ENCODE results near the gene NOS3.

Gene NOS3

GRCh38 chr7:150990416-150991186 lies at the start of gene NOS3:
TSS of gene NOS3 (plus strand) at chr7:150991017. CDS start at chr7:150993804, 2,787 bp downstream.
- no peak for DNase-seq (ENCODE audit: low read depth in 2 of 2)

- no peak for DNase-seq (ENCODE audit: low read depth in 2 of 2)
Observed at GRCh38 chr7:150941351-150942000, 49.3 kb upstream of the NOS3 start.

- no peak for DNase-seq (ENCODE audit: low read depth in 2 of 2)
Observed at GRCh38 chr7:150942001-150942590, 48.7 kb upstream of the NOS3 start.

GRCh38 chr7:150942591-150943452 lies 48.0 kb upstream of the NOS3 start:
- DNase-seq (ENCODE audit: low read depth in 2 of 2) = no peak

DNA sequence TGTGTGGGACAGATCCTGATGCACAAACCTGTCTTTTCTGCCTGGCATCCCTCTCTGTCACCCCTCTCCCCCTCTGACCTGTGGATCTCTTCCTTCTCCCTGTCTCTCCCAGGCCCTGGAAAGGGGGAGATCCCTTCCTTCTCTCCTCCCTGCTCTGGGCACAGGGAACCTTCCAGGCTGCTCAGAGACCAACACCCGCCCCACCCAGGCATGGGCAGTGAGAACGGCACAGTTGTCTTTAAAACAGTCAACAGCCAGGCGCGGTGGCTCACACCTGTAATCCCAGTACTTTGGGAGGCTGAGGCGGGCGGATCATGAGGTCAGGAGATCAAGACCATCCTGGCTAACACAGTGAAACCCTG lies 47.4 kb upstream of the NOS3 start:
- no peak for DNase-seq (ENCODE audit: low read depth in 2 of 2)

- no peak for DNase-seq (ENCODE audit: low read depth in 2 of 2)
Observed at GRCh38 chr7:150944066-150945042, 46.5 kb upstream of the NOS3 start.

DNA sequence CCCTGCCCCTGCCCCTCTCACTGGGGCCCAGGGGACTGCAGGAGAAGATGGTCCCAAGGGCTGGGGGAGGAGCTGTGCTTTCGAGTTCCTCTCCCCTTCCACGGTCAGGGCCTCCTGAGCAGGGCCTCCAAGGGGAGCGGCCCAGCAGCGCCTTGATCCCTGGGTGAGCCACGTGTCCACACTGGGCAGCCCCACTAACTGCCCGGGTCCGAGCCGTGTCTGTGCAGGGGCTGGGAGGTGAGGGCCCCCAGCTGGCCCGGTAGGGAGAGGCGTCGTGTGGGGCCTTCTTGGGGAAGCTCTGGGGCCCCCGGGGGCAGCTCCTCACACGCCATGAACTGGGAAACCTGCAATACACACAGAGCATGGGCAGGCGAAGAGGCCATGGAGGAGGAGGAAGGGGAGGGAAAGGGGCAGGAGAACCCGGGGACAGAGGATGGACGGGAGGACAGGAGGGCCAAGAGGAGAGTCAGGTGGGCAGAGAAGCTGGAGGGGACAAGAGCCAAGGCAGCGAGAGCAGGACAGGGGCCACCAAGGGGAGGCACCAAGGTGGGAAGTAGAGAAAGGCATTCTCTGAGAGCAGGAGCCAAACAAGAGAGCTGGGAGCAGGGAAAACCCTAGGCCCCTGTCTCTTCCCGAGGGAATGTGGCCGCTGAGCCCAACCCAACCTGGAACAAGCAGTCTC lies 45.5 kb upstream of the NOS3 start:
- DNase-seq (ENCODE audit: low read depth in 2 of 2) = no peak

DNA sequence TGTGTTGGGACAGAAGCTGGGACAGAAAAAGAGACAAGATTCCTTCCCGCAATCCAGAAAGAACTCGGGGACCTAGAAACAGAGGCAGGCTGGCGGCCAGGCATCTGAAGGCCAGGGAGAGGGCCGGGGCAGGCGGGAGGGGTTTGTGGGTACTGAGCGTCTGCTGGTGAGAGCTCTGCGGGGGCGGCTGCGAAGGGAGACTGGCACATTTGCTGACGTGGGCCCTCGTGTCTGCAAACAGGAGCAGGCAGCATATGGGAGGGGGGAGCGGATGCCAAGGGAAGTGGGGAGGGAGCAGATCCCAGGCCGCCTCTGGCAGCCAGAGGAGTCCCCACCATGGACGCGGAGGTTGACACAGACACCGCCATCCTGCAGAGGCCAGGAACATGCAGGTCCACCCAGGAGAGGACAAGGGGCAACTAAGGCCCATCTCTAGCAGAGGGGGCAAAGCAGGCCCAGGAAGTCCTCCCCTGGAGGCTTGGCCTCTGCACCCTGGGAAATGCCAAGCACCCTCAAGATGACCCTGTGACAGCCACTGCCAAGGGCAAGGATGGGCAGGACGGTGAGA lies 44.9 kb upstream of the NOS3 start:
- no peak for DNase-seq (ENCODE audit: low read depth in 2 of 2)

DNA sequence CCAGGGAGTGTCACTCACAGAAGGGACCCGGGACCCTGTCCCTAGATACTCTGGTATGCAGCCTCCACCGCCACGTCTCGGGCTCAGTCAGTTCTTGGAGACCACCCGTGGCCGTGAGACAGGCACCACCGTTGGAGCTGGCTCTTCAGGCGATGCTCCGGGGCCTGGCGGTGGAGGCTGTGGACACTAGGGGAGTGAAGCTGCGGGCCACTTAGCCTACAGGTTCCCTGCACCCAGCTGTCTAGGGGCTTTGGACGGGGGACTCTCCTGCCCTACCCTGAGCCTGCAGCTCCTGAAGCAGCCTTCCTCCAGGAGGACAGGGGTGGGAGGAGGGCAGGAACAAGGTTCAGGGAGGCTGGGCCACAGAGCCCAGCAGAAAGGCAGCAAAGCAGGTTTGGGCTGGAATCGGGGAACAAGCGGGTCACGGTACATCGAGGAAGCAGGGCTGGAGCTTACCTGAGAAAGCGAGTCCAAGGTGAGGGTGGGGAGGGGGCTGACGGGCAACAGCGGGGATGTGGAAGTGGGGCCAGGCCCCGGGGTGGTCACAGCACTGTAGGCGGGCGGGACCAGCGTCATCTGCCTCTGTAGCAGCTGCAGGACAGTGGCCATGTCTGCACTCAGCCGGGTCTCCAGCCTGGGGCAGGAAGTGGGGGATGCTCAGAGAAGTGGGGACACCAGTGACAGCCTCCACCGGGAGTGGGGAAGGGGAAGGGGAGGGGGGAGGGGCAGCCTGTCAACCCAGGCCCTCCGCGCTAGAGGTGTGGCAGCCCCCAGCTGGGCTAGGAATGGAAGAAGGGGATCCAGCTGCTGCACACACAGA lies 44.2 kb upstream of the NOS3 start:
- DNase-seq (ENCODE audit: low read depth in 2 of 2) = no peak

DNA sequence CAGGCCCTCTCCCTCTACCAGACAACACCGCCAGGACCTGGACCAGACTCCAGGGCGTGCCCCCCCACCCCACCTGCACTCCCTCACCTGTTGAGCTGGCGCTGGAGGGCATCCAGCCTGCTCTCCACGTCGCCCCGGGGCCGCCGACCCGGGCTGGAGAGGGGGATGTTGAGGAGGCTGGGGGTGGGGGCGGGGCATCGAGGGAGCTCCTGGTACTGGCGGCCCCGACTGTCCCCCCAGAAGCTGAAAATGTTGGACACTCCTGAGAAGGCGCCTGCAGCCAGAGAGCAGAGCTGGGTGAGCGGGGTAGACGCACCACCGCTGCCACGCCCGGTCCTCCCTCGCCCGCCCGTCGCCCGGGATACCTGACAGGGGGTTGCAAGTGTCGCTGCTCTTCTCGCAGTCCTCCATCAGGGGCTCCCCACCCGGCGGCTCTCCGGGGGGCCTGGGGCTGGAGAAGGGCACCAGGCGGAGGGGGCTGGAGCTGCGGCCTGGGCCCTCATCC lies 43.5 kb upstream of the NOS3 start:
- DNase-seq (ENCODE audit: low read depth in 2 of 2) = no peak

- no peak for DNase-seq (ENCODE audit: low read depth in 2 of 2)
Observed at GRCh38 chr7:150947761-150948651, 42.8 kb upstream of the NOS3 start.

DNA sequence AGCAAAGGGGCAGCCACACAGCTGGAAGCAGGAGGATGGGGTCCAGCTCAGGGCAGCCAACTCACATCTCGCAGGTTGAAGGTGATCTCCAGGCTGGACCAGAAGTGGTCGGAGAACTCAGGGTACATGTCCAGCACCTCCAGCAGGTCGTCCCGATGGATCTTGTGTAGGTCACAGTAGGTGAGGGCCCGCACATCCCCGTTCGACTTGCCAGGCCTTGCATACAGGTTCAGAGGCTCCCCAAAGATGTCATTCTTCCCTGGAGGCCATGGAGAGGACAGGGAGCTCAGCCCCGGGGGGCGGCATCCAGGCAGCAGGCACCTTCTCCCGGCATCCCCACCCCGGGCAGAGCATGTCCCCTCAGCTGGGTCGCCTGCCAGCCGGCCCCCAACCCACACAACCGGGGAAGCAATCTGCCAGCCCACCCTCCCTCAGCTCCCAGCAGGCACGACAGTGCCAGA lies 42.0 kb upstream of the NOS3 start:
- no peak for DNase-seq (ENCODE audit: low read depth in 2 of 2)

DNA sequence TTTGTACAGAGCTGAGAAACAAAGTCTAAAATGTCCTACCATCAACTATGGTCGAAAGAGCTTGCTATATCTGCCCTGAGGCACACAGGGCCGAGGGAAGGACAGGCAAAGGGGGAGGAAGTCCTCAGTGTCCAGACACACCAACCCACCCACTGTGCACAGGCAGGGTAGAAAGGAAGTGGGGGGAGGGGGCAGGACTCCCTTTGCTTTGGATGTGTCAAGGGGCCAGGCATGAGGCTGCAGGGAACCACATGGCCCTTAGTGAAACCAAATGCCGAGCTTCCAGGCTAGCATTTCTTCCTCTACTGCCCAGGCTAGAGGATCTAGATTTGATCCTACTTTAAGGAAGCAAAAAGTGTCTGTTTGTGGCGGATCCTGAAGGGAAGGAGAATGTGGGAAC lies 41.3 kb upstream of the NOS3 start:
- DNase-seq (ENCODE audit: low read depth in 2 of 2) = no peak

DNA sequence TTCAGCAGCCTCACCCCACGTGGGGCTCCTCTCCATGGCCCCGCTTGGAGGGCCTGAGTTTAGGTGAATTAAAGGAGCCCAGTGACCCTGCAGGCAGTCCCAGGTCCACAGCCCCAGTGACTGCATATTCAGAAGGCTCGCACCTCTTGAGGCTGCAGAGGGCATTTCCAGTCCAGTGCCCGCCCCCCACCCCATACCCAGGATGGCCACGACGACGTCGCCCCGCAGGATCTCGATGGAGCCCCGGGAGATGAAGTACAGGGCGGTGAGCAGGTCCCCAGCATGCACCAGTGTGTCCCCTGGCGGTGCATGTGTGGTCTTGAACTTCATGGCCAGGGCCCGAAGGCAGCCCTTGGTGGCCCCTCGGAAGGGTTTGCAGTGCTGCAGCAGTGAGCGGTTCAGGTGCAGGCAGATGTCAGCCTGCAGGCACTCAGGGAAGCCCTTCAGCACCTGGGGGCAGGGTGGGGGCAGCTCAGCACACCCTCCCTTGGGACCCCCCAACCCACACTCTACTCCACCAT lies 40.8 kb upstream of the NOS3 start:
- DNase-seq (ENCODE audit: low read depth in 2 of 2) = no peak

DNA sequence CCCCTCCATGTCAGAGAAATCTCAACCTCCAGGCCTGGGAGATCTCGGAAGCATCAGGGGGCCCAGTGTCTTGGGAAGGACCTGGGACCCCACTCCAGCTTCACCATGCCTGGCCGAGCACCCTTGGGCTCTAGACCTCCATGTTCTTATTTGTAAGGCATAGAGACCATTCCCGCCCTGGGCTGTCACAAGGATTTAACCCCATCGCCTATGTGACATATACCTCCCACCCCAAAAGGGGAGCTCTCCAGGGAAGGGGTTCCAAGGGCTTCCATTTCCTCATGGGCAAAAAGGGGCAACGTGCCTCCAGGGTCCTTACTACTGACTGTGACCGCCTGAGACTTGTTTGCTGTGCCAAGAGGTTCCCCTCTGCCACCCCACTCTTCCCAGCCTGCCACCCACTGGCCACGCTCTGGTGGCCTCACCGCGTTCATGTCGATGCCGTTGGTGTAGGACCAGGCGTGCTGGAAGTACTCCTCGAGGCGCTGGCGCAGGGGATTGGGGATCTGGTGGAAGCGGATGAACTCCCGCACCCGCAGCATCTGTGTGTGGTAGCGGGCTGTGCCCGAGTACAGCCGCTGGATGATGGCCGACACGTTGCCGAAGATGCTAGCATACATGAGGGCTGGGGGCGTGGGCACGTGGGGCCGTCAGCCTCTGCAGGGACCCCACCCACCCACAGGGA lies 40.2 kb upstream of the NOS3 start:
- no peak for DNase-seq (ENCODE audit: low read depth in 2 of 2)

DNA sequence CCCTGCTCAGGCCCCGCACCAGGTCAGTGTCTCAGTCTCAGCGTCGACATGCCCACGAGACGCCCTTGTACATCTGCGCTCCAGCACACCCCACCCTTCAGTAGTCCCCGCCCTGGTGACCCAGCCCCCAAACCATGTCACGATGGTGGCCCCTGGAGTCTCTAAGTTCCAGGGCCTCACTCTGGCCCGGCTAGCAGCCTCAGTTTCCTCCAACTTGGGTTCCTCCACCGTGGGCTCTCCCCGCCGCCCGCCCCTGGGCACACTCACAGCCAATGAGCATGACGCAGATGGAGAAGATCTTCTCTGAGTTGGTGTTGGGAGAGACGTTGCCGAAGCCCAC lies 39.7 kb upstream of the NOS3 start:
- no peak for DNase-seq (ENCODE audit: low read depth in 2 of 2)

- no peak for DNase-seq (ENCODE audit: low read depth in 2 of 2)
Observed at GRCh38 chr7:150951521-150951920, 39.3 kb upstream of the NOS3 start.

Measured in stimulated activated CD8-positive, alpha-beta memory T cell treated with anti-CD3 and anti-CD28 coated beads, Interleukin-7, amount 100 ng/mL, for 4 hours (primary cell).